K562 (cell line): Measurements from ENCODE around the gene IDUA. TPM values are rescaled to one million over a fixed set of nuclear protein-coding genes. Genes with fewer than 3 reads are reported as not detected.

Experiments used
- AFF4 ChIP-seq: sonication (generic); formaldehyde crosslinking; IDR thresholded peaks from 2 replicates; pipeline ENCODE4 v1.8.0; 2023; ENCODE audit warnings: mild to moderate bottlenecking, missing genetic modification reagents
- CHD4 ChIP-seq: fragments of 200-600 bp; sonication (generic); IDR thresholded peaks from 3 replicates; pipeline ENCODE4 v1.6.1; 2012; ENCODE audit warnings: low read depth, mild to moderate bottlenecking, mixed read lengths, low read length, inconsistent platforms; ENCODE audit not compliant: insufficient read depth, insufficient replicate concordance, poor library complexity, severe bottlenecking
- E2F8 ChIP-seq: fragments of 450-650 bp; IDR thresholded peaks from 2 replicates; pipeline ENCODE4 v1.7.1; 2018; ENCODE audit warnings: mild to moderate bottlenecking, low read depth; ENCODE audit not compliant: partially characterized antibody
- HBP1 ChIP-seq: fragments of 450-650 bp; formaldehyde crosslinking; IDR thresholded peaks from 2 replicates; pipeline ENCODE4 v1.4.0; 2022; ENCODE audit warnings: missing genetic modification characterization
- HCFC1 ChIP-seq: IDR thresholded peaks from 2 replicates; pipeline ENCODE4 v1.6.1; 2012; ENCODE audit warnings: low read depth, low read length, improper control_type of control experiment
- HNRNPH1 ChIP-seq: fragments of 200-400 bp; formaldehyde crosslinking; optimal IDR thresholded peaks from 2 replicates; pipeline ENCODE3; 2017; ENCODE audit warnings: low read depth, mild to moderate bottlenecking, low read length, moderate library complexity
- HNRNPUL1 ChIP-seq: fragments of 200-400 bp; formaldehyde crosslinking; IDR thresholded peaks from 2 replicates; pipeline ENCODE4 v1.6.1; 2017; ENCODE audit warnings: low read length
- KLF10 ChIP-seq: fragments of 250-450 bp; sonication (Bioruptor Pico); IDR thresholded peaks from 2 replicates; pipeline ENCODE4 v1.6.1; 2021; ENCODE audit warnings: matching md5 sums
- MLX ChIP-seq, 2 experiments: fragments of 450-650 bp in 1 of 2; sonication (generic) in 1 of 2; formaldehyde crosslinking; conservative IDR thresholded peaks; 2 replicates each; pipeline versions ENCODE4 v1.4.0 to v1.8.1; 2020 to 2022; ENCODE audit warnings: mild to moderate bottlenecking in 1 of 2, missing genetic modification reagents in 1 of 2
- POU5F1 ChIP-seq: fragments of 150-350 bp; IDR thresholded peaks from 2 replicates; pipeline ENCODE4 v1.6.1; 2014; ENCODE audit warnings: borderline replicate concordance, low read length, low read depth, mild to moderate bottlenecking; ENCODE audit not compliant: partially characterized antibody
- RBFOX2 ChIP-seq: fragments of 200-400 bp; formaldehyde crosslinking; IDR thresholded peaks from 2 replicates; pipeline ENCODE4 v1.6.1; 2017; ENCODE audit warnings: low read depth, mild to moderate bottlenecking, low read length, moderate library complexity
- SLC30A9 ChIP-seq: fragments of 250-450 bp; sonication (Bioruptor Pico); IDR thresholded peaks from 2 replicates; pipeline ENCODE4 v1.8.0; 2022; ENCODE audit warnings: mild to moderate bottlenecking, moderate library complexity
- STAT5A ChIP-seq: IDR thresholded peaks from 2 replicates; pipeline ENCODE4 v1.6.1; 2012; ENCODE audit warnings: low read length, inconsistent platforms, borderline replicate concordance
- TRIM24 ChIP-seq, 2 experiments: fragments of 450-650 bp; IDR thresholded peaks; 2 replicates each; pipeline ENCODE4 v1.6.1; 2016
- ZNF134 ChIP-seq: fragments of 250-450 bp; sonication (Bioruptor Pico); conservative IDR thresholded peaks from 2 replicates; pipeline ENCODE4 v1.4.0; 2020
- ZNF354B ChIP-seq: fragments of 250-450 bp; sonication (Bioruptor Pico); IDR thresholded peaks from 2 replicates; pipeline ENCODE4 v1.4.0; 2020
- polyA plus RNA-seq, 8 experiments: library from polyadenylated mRNA; depleted of rRNA in 4 of 8; stranded (reverse) in 5 of 8; unstranded in 3 of 8; fragments of >200 nt; fragmentation: Nextera tagmentation in 2 of 8; fragmentation: Illumina TruSeq in 1 of 8; extraction: Ambion mirVana in 2 of 8; extraction: Trizol in 1 of 8; gene quantifications; 2 replicates each; pipeline versions ENCODE4 v1.2.1 to v1.2.3, GENCODE V29; 2011 to 2014; ENCODE audit warnings: inconsistent platforms in 1 of 8, missing spikeins in 1 of 8
- total RNA-seq, 7 experiments: library from RNA; depleted of rRNA in 6 of 7; stranded (reverse); fragments of >200 nt in 6 of 7; fragmentation: Illumina TruSeq in 2 of 7; extraction: Trizol in 2 of 7; gene quantifications; 2 replicates each; pipeline versions ENCODE4 v1.2.1 to v1.2.3, GENCODE V29; 2011 to 2021; ENCODE audit warnings: low replicate concordance in 1 of 7

Gene IDUA
- total and polyA plus RNA-seq, 9 of the 15 experiments (the other 6 are each of a cell fraction or from before 2014, with no cell fraction given) = 0.04 to 16.1 (median 1.2) TPM

- TF ChIP-seq E2F8 (no peak), ZNF354B (no peak), HNRNPH1 (no peak), TRIM24 (IDR thresholded peaks at IDR 0.05) (no peak), HCFC1 (no peak), KLF10 (CRISPR knock-in tag) (no peak), STAT5A (no peak), ZNF134 (CRISPR knock-in tag) (no peak), MLX (CRISPR knock-in tag; conservative IDR thresholded peaks at IDR 0.05) (no peak; a peak in 1 of 4 replicates), POU5F1 (no peak), SLC30A9 (CRISPR knock-in tag) (no peak), HNRNPUL1 (no peak), CHD4 (no peak), HBP1 (CRISPR knock-in tag) (no peak), AFF4 (CRISPR knock-in tag) (0 out of 2 replicates have a peak, but pooled peaks have one; percentile 42), RBFOX2 (peak; percentile 56)
These were observed 6.5 kb downstream of the IDUA start, which contains the start of gene SLC26A1 (continued) for GRCh38 chr4:993111-994029.
